Measurements from ENCODE around the gene ATG14. TPM values are rescaled to one million over a fixed set of nuclear protein-coding genes. Genes with fewer than 3 reads are reported as not detected.

The ATG14 gene
- total RNA-seq, 4 donors from 2014 or later: 14.8 to 24.9 (median 17.2) TPM

- intact Hi-C loops (cut with DNase I; ENCODE audit: low total_unique reads): no loop called here
- H3K4me3 ChIP-seq (ENCODE audit: low read depth, poor library complexity, severe bottlenecking): no peak overlapping the region
- 54 to 61% methylated on average over 2 of the region's 2 CpGs for WGBS, 2 donors
- TF ChIP-seq CTCF (IDR thresholded peaks at IDR 0.05) (no peak), POLR2A (IDR thresholded peaks at IDR 0.05) (no peak)
- DNase-seq (ENCODE audit: low spot score in 2 of 2): no peak
Measured at GRCh38 chr14:55339770-55340169, 71.9 kb downstream of the ATG14 start.

GRCh38 chr14:55336691-55337090 is 74.9 kb downstream of the ATG14 start:
- intact Hi-C loops (cut with DNase I; ENCODE audit: low total_unique reads): no loop called here
- TF ChIP-seq CTCF (IDR thresholded peaks at IDR 0.05) (no peak), POLR2A (IDR thresholded peaks at IDR 0.05) (no peak)
- no peak for DNase-seq (ENCODE audit: low spot score in 2 of 2)
- WGBS, 2 donors: 89 to 96% methylated on average over 3 of the region's 3 CpGs
- no peak overlapping the region for H3K4me3 ChIP-seq (ENCODE audit: low read depth, poor library complexity, severe bottlenecking)

GRCh38 chr14:55336162-55336561 is 75.5 kb downstream of the ATG14 start:
- no peak for DNase-seq (ENCODE audit: low spot score in 2 of 2)
- no peak overlapping the region for H3K4me3 ChIP-seq (ENCODE audit: low read depth, poor library complexity, severe bottlenecking)
- TF ChIP-seq CTCF (IDR thresholded peaks at IDR 0.05): no peak
- TF ChIP-seq POLR2A (IDR thresholded peaks at IDR 0.05): no peak
- 10 to 25% methylated on average over 2 of the region's 2 CpGs for WGBS, 2 donors
- intact Hi-C loops (cut with DNase I; ENCODE audit: low total_unique reads): no loop called here

- H3K4me3 ChIP-seq (ENCODE audit: low read depth, poor library complexity, severe bottlenecking): no peak overlapping the region
- WGBS, 2 donors: 65% methylated on average over 4 of the region's 4 CpGs
- no peak for TF ChIP-seq CTCF (IDR thresholded peaks at IDR 0.05)
- DNase-seq (ENCODE audit: low spot score in 2 of 2): no peak
- intact Hi-C loops (cut with DNase I; ENCODE audit: low total_unique reads): no loop called here
Measured at GRCh38 chr14:55333711-55334485, 77.7 kb downstream of the ATG14 start.

GRCh38 chr14:55332654-55333570 is 78.7 kb downstream of the ATG14 start:
- intact Hi-C loops (cut with DNase I; ENCODE audit: low total_unique reads): no loop called here
- no peak overlapping the region for H3K4me3 ChIP-seq (ENCODE audit: low read depth, poor library complexity, severe bottlenecking)
- no peak for TF ChIP-seq CTCF (IDR thresholded peaks at IDR 0.05)
- TF ChIP-seq POLR2A (IDR thresholded peaks at IDR 0.05): no peak
- no peak for DNase-seq (ENCODE audit: low spot score in 2 of 2)
- 85 to 88% methylated on average over 7 of the region's 7 CpGs for WGBS, 2 donors
